Neuronal stem cell (in vitro differentiated cells): Measurements from ENCODE around the gene KRT82.
A peak's percentile ranks its signal among the peaks of the same experiment; 100 is the strongest.

Experiments used
- DNase-seq: peaks from one replicate; pipeline ENCODE4 v3.0.0-alpha.2; 2013; ENCODE audit warnings: low spot score
- H2AFZ ChIP-seq: one replicate; pipeline ENCODE4 v1.6.1; 2013; ENCODE audit warnings: mild to moderate bottlenecking, low read length, inconsistent platforms
- H2AK5ac ChIP-seq: 2 replicates; pipeline ENCODE4 v1.6.1; 2013; ENCODE audit warnings: low read depth, mild to moderate bottlenecking, inconsistent platforms, low read length, moderate library complexity, mixed read lengths
- H2BK120ac ChIP-seq: 2 replicates; pipeline ENCODE4 v1.6.1; 2013; ENCODE audit warnings: low read depth, mild to moderate bottlenecking, inconsistent platforms, low read length, moderate library complexity, mixed read lengths
- H2BK12ac ChIP-seq: one replicate; pipeline ENCODE4 v1.6.1; 2013; ENCODE audit warnings: low read length, inconsistent platforms
- H2BK15ac ChIP-seq: 2 replicates; pipeline ENCODE4 v1.6.1; 2013; ENCODE audit warnings: mild to moderate bottlenecking, low read length, inconsistent platforms, mixed read lengths
- H2BK5ac ChIP-seq: one replicate; pipeline ENCODE4 v1.6.1; 2013; ENCODE audit warnings: inconsistent platforms, mild to moderate bottlenecking, low read length, moderate library complexity
- H3K14ac ChIP-seq: one replicate; pipeline ENCODE4 v1.6.1; 2013; ENCODE audit warnings: low read length, inconsistent platforms
- H3K18ac ChIP-seq: 2 replicates; pipeline ENCODE4 v1.6.1; 2013; ENCODE audit warnings: low read length, inconsistent platforms
- H3K23ac ChIP-seq: 2 replicates; pipeline ENCODE4 v1.6.1; 2013; ENCODE audit warnings: low read depth, mild to moderate bottlenecking, mixed read lengths, low read length, inconsistent platforms; ENCODE audit not compliant: poor library complexity
- H3K27ac ChIP-seq: replicated peaks from 3 replicates; pipeline ENCODE4 v1.5.1; 2013; ENCODE audit warnings: low read length, inconsistent platforms
- H3K27me3 ChIP-seq, 3 experiments: 2 replicates each; pipeline ENCODE4 v1.6.1; 2013; ENCODE audit warnings: low read length in 3 of 3, mild to moderate bottlenecking in 2 of 3, inconsistent platforms in 1 of 3, low read depth in 1 of 3, mixed read lengths in 1 of 3, moderate library complexity in 1 of 3; ENCODE audit not compliant: control insufficient read depth in 3 of 3, insufficient read depth in 3 of 3
- H3K36me3 ChIP-seq, 2 donors: replicated peaks in 1 of 2; 2 replicates each; pipeline ENCODE4 v1.6.1; 2013; ENCODE audit warnings: low read length in 2 of 2; ENCODE audit not compliant: control insufficient read depth in 2 of 2, insufficient read depth in 2 of 2
- H3K4ac ChIP-seq: 2 replicates; pipeline ENCODE4 v1.6.1; 2013; ENCODE audit warnings: inconsistent platforms, mild to moderate bottlenecking, low read length, moderate library complexity
- H3K4me1 ChIP-seq, 2 donors: 1 replicate in 1 of 2; 2 replicates in 1 of 2; pipeline ENCODE4 v1.6.1; 2013; ENCODE audit warnings: low read length in 2 of 2, low read depth in 1 of 2; ENCODE audit not compliant: control insufficient read depth in 2 of 2, insufficient read depth in 1 of 2
- H3K4me2 ChIP-seq: one replicate; pipeline ENCODE4 v1.6.1; 2013; ENCODE audit warnings: mild to moderate bottlenecking, low read length, inconsistent platforms; ENCODE audit not compliant: insufficient read depth, poor library complexity, severe bottlenecking
- H3K4me3 ChIP-seq, 2 donors: 2 replicates each; pipeline ENCODE4 v1.5.1; 2013; ENCODE audit warnings: low read length in 2 of 2, mild to moderate bottlenecking in 2 of 2, inconsistent platforms in 1 of 2, moderate library complexity in 1 of 2
- H3K79me1 ChIP-seq: one replicate; pipeline ENCODE4 v1.6.1; 2013; ENCODE audit warnings: low read depth, mild to moderate bottlenecking, inconsistent platforms, low read length, moderate library complexity
- H3K9ac ChIP-seq: one replicate; pipeline ENCODE4 v1.6.1; 2013; ENCODE audit warnings: mild to moderate bottlenecking, low read depth, low read length, inconsistent platforms; ENCODE audit not compliant: poor library complexity
- H3K9me3 ChIP-seq, 2 donors: replicated peaks in 1 of 2; 2 replicates each; pipeline versions ENCODE3 to v1.6.1; 2013; ENCODE audit warnings: low read length in 2 of 2, mild to moderate bottlenecking in 2 of 2, inconsistent platforms in 1 of 2, low read depth in 1 of 2, mixed read lengths in 1 of 2, moderate library complexity in 1 of 2; ENCODE audit not compliant: control insufficient read depth in 2 of 2, insufficient read depth in 1 of 2
- H4K8ac ChIP-seq: one replicate; pipeline ENCODE4 v1.6.1; 2013; ENCODE audit warnings: low read depth, mild to moderate bottlenecking, inconsistent platforms, low read length, moderate library complexity
- H4K91ac ChIP-seq: one replicate; pipeline ENCODE4 v1.6.1; 2013; ENCODE audit warnings: low read length, low read depth, mild to moderate bottlenecking, inconsistent platforms; ENCODE audit not compliant: poor library complexity
- WGBS, 2 donors: extraction: QIAGEN DNeasy Blood & Tissue Kit; methylation state at CpG; one replicate each; pipeline ENCODE4 v1.1.7; 2013; ENCODE audit warnings: missing lambda C conversion rate in 2 of 2, mixed read lengths in 1 of 2; ENCODE audit not compliant: insufficient read length in 2 of 2, insufficient replicate concordance in 1 of 2; ENCODE audit errors: extremely low coverage in 2 of 2; 5-methylcytosine and 5-hydroxymethylcytosine counted together

KRT82 gene

GRCh38 chr12:52437508-52437907 is 31.4 kb upstream of the KRT82 start:
- Histone ChIP-seq H3K27me3 (no peaks in the 10 kb centered on the region), H3K14ac (no peak overlapping the region), H3K4me3 (no peak overlapping the region), H3K4ac (no peak overlapping the region), H3K36me3 (no peaks in the 10 kb centered on the region), H4K91ac (no peak overlapping the region), H2AFZ (no peak overlapping the region), H3K23ac (no peak overlapping the region), H3K9ac (no peak overlapping the region), H2BK5ac (no peak overlapping the region), H3K18ac (peak overlapping the region; percentile 21), H3K4me1 (peaks cover 0 to 17% of the 10 kb centered on the region in 2 donors), H2BK15ac (no peak overlapping the region), H3K79me1 (no peaks in the 10 kb centered on the region), H4K8ac (no peak overlapping the region), H3K4me2 (no peak overlapping the region), H2AK5ac (no peak overlapping the region), H3K27ac (no peak overlapping the region), H3K9me3 (no peaks in the 10 kb centered on the region), H2BK120ac (no peak overlapping the region), H2BK12ac (no peak overlapping the region)
- WGBS, 2 donors: no CpG with 5 or more reads among the region's 9 CpGs
- no peak for DNase-seq

GRCh38 chr12:52436828-52437474 is 30.8 kb upstream of the KRT82 start:
- H3K79me1 ChIP-seq: no peaks in the 10 kb centered on the region
- no peak overlapping the region for H3K4me2 ChIP-seq
- no peak overlapping the region for H4K91ac ChIP-seq
- no peak overlapping the region for H3K4me3 ChIP-seq
- H2BK120ac ChIP-seq: no peak overlapping the region
- H2AK5ac ChIP-seq: no peak overlapping the region
- no CpG with 5 or more reads among the region's 9 CpGs for WGBS, 2 donors
- H3K4me1 ChIP-seq: peaks cover 0 to 13% of the 10 kb centered on the region in 2 donors
- no peak overlapping the region for H2BK5ac ChIP-seq
- no peak overlapping the region for H3K9ac ChIP-seq
- H3K9me3 ChIP-seq: no peaks in the 10 kb centered on the region
- no peak overlapping the region for H2AFZ ChIP-seq
- DNase-seq: no peak
- H3K27me3 ChIP-seq: no peaks in the 10 kb centered on the region
- H3K27ac ChIP-seq: no peak overlapping the region
- H3K14ac ChIP-seq: no peak overlapping the region
- no peaks in the 10 kb centered on the region for H3K36me3 ChIP-seq
- no peak overlapping the region for H2BK12ac ChIP-seq
- no peak overlapping the region for H4K8ac ChIP-seq
- H3K18ac ChIP-seq: no peak overlapping the region
- no peak overlapping the region for H3K23ac ChIP-seq
- H2BK15ac ChIP-seq: no peak overlapping the region
- no peak overlapping the region for H3K4ac ChIP-seq

- no peak overlapping the region for H3K18ac ChIP-seq
- H3K23ac ChIP-seq: no peak overlapping the region
- peak overlapping the region in 1 of 2 donors; percentile 30 for H3K4me3 ChIP-seq
- H3K14ac ChIP-seq: no peak overlapping the region
- H4K91ac ChIP-seq: no peak overlapping the region
- no peak for DNase-seq
- H4K8ac ChIP-seq: no peak overlapping the region
- H3K4me2 ChIP-seq: no peak overlapping the region
- no peaks in the 10 kb centered on the region for H3K36me3 ChIP-seq
- no peak overlapping the region for H3K9ac ChIP-seq
- H3K9me3 ChIP-seq: no peaks in the 10 kb centered on the region
- no peak overlapping the region for H3K4ac ChIP-seq
- H2BK12ac ChIP-seq: no peak overlapping the region
- peaks cover 0 to 8% of the 10 kb centered on the region in 2 donors for H3K4me1 ChIP-seq
- H2AFZ ChIP-seq: no peak overlapping the region
- no CpG with 5 or more reads among the region's 9 CpGs for WGBS, 2 donors
- H2BK120ac ChIP-seq: no peak overlapping the region
- no peak overlapping the region for H2AK5ac ChIP-seq
- H3K79me1 ChIP-seq: no peaks in the 10 kb centered on the region
- H2BK5ac ChIP-seq: no peak overlapping the region
- H3K27me3 ChIP-seq: no peaks in the 10 kb centered on the region
- H2BK15ac ChIP-seq: no peak overlapping the region
- H3K27ac ChIP-seq: no peak overlapping the region
Measured at GRCh38 chr12:52436000-52436827, 30.1 kb upstream of the KRT82 start.

- Histone ChIP-seq H3K4me2 (no peak overlapping the region), H2BK12ac (no peak overlapping the region), H4K8ac (no peak overlapping the region), H2BK5ac (no peak overlapping the region), H3K4ac (no peak overlapping the region), H3K4me3 (no peak overlapping the region), H2BK120ac (no peak overlapping the region), H3K27ac (no peak overlapping the region), H3K9ac (no peak overlapping the region), H3K14ac (no peak overlapping the region), H2BK15ac (no peak overlapping the region), H3K4me1 (peaks cover 0 to 3% of the 10 kb centered on the region in 2 donors), H4K91ac (no peak overlapping the region), H2AK5ac (no peak overlapping the region), H3K79me1 (no peaks in the 10 kb centered on the region), H3K9me3 (no peaks in the 10 kb centered on the region), H3K23ac (no peak overlapping the region), H3K36me3 (no peaks in the 10 kb centered on the region), H3K27me3 (no peaks in the 10 kb centered on the region), H2AFZ (no peak overlapping the region), H3K18ac (no peak overlapping the region)
- WGBS, 2 donors: no CpG with 5 or more reads among the region's 6 CpGs
- DNase-seq: no peak
Measured at GRCh38 chr12:52435659-52435999, 29.5 kb upstream of the KRT82 start.
